Pancreas (tissue), 10 donors: ENCODE results near the gene TSPAN14. TPM values are rescaled to one million over a fixed set of nuclear protein-coding genes. Genes with fewer than 3 reads are reported as not detected.

Experiments used
- ATAC-seq, 4 donors: fragments of 200-7000 bp; cut with Tn5 transposase; one replicate each; pipeline versions ENCODE4 v1.8.0 to v1.9.1; 2020; ENCODE audit warnings: mild to moderate bottlenecking in 4 of 4, moderate library complexity in 4 of 4
- DNase-seq, 6 donors: peaks; one replicate each; pipeline ENCODE4 v3.0.0-alpha.2; 2020
- FAIRE-seq: peaks from 2 replicates; lab custom pipeline; 2012; peaks lifted over from hg19 to GRCh38; lab: Jason Lieb, UNC
- H3K27ac ChIP-seq, 4 donors: fragments of 200-600 bp; sonication (generic); 1 replicate in 3 of 4; 2 replicates in 1 of 4; pipeline versions ENCODE4 v1.5.0 to v1.8.0; 2020
- H3K27me3 ChIP-seq, 4 donors: fragments of 200-600 bp; one replicate each; pipeline ENCODE4 v1.8.0; 2021
- H3K36me3 ChIP-seq, 3 donors: fragments of 200-600 bp; sonication (generic) in 1 of 3; one replicate each; pipeline versions ENCODE4 v1.5.0 to v1.8.0; 2020 to 2021
- H3K4me1 ChIP-seq, 3 donors: fragments of 200-600 bp; one replicate each; pipeline ENCODE4 v1.8.0; 2021
- H3K4me3 ChIP-seq, 4 donors: fragments of 200-600 bp; sonication (generic) in 2 of 4; one replicate each; pipeline versions ENCODE4 v1.5.0 to v1.8.0; 2020 to 2021
- H3K9me3 ChIP-seq, 4 donors: fragments of 200-600 bp; one replicate each; pipeline ENCODE4 v1.8.0; 2021
- CTCF ChIP-seq, 4 donors: fragments of 200-600 bp; sonication (generic) in 3 of 4; IDR thresholded peaks; one replicate each; pipeline versions ENCODE4 v1.5.0 to v1.8.0; 2021; ENCODE audit warnings: antibody characterized with exemption in 4 of 4
- WGBS, 2 donors: extraction: QIAGEN DNeasy Blood & Tissue Kit; methylation state at CpG; one replicate each; pipeline ENCODE4 v1.1.7; 2013; 5-methylcytosine and 5-hydroxymethylcytosine counted together
- intact Hi-C, 3 donors: fragments of 100-400 bp; cut with DNase I; formaldehyde crosslinking; loops; one replicate each; pipeline versions ENCODE4 v1.11.1 to v1.14.2; 2022
- polyA plus RNA-seq, 2 donors: library from polyadenylated mRNA; stranded (reverse); fragments of 200-250 nt; gene quantifications; one replicate each; pipeline ENCODE4 v1.2.3, GENCODE V29; 2013
- total RNA-seq, 6 donors: library from RNA; stranded (reverse); fragmentation: NEBNext Ultra II Directional in 4 of 6; extraction: Animal tissue kit (Norgen Biotek cat#: 25700) in 4 of 6; gene quantifications; one replicate each; pipeline versions ENCODE4 v1.2.1 to v1.2.4, GENCODE V29; 2021 to 2023
- donor health status: healthy with polysubstance abuse.
- donor health status: DM: no; HTN: no; CAD: no; lungs with moderate emphysema.
- donor health status: DM: no; HTN: no; CAD: no.
- donor health status: control.
- donor health status: control.
- donor health status: Bipolar disorder and iron deficiency.
- donor health status: DM: yes; HTN: yes; CAD: no.
- donor health status: DM: no; HTN: no; CAD: no.
- donor health status: DM: no; HTN: no; CAD: no.
- donor health status: DM: yes; HTN: yes; CAD: no.

TSPAN14 gene
- total and polyA plus RNA-seq, 8 donors = 10.6 to 61.9 (median 23.2) TPM

- no peak for TF ChIP-seq CTCF (IDR thresholded peaks at IDR 0.05)
- WGBS, 2 donors = 26 to 27% methylated on average over 5 of the region's 5 CpGs
- H3K4me1 ChIP-seq = no peaks in the 10 kb centered on the region
- FAIRE-seq (no peak), DNase-seq (no peak), ATAC-seq (peak in 1 of 4 donors; percentile 39)
- no peaks in the 10 kb centered on the region for H3K27me3 ChIP-seq
- no peaks in the 10 kb centered on the region for H3K9me3 ChIP-seq
- no peaks in the 10 kb centered on the region for H3K36me3 ChIP-seq
- no peak overlapping the region for H3K4me3 ChIP-seq
- intact Hi-C loops = no loop called here
- no peak overlapping the region for H3K27ac ChIP-seq
Observed at GRCh38 chr10:80579181-80579763, 125.2 kb downstream of the TSPAN14 start.

- FAIRE-seq = no peak
- Histone ChIP-seq H3K27ac (no peak overlapping the region), H3K9me3 (no peaks in the 10 kb centered on the region), H3K4me1 (no peaks in the 10 kb centered on the region), H3K36me3 (no peaks in the 10 kb centered on the region), H3K27me3 (no peaks in the 10 kb centered on the region), H3K4me3 (no peak overlapping the region)
- no peak for TF ChIP-seq CTCF (IDR thresholded peaks at IDR 0.05)
- intact Hi-C loops = no loop called here
- WGBS, 2 donors = 70 to 79% methylated on average over 5 of the region's 5 CpGs
- ATAC-seq = no peak
- DNase-seq = no peak
Observed at GRCh38 chr10:80579849-80580637, 125.9 kb downstream of the TSPAN14 start.

GRCh38 chr10:80580638-80581468 lies 126.7 kb downstream of the TSPAN14 start:
- Histone ChIP-seq H3K36me3 (no peaks in the 10 kb centered on the region), H3K4me3 (no peak overlapping the region), H3K9me3 (no peaks in the 10 kb centered on the region), H3K27me3 (no peaks in the 10 kb centered on the region), H3K27ac (no peak overlapping the region), H3K4me1 (no peaks in the 10 kb centered on the region)
- 85 to 93% methylated on average over 7 of the region's 7 CpGs for WGBS, 2 donors
- ATAC-seq (no peak), FAIRE-seq (no peak), DNase-seq (no peak)
- TF ChIP-seq CTCF (IDR thresholded peaks at IDR 0.05) = no peak
- intact Hi-C loops = no loop called here

- Histone ChIP-seq H3K36me3 (no peaks in the 10 kb centered on the region), H3K27ac (no peak overlapping the region), H3K4me3 (no peak overlapping the region), H3K27me3 (no peaks in the 10 kb centered on the region), H3K9me3 (no peaks in the 10 kb centered on the region), H3K4me1 (no peaks in the 10 kb centered on the region)
- intact Hi-C loops = no loop called here
- no peak for FAIRE-seq
- no peak for ATAC-seq
- no peak for TF ChIP-seq CTCF (IDR thresholded peaks at IDR 0.05)
- WGBS, 2 donors = 77 to 80% methylated on average over 5 of the region's 5 CpGs
- DNase-seq = no peak
Observed at GRCh38 chr10:80581469-80581835, 127.3 kb downstream of the TSPAN14 start.
